ENCODE data around the gene ATP7B.
A peak's percentile ranks its signal among the peaks of the same experiment; 100 is the strongest.

ATP7B gene

GRCh38 chr13:51999921-52000320, 11.3 kb downstream of the ATP7B start:
- no peak for TF ChIP-seq ZFX (IDR thresholded peaks at IDR 0.05; ENCODE audit: borderline replicate concordance)
- TF ChIP-seq, protein P1, sequence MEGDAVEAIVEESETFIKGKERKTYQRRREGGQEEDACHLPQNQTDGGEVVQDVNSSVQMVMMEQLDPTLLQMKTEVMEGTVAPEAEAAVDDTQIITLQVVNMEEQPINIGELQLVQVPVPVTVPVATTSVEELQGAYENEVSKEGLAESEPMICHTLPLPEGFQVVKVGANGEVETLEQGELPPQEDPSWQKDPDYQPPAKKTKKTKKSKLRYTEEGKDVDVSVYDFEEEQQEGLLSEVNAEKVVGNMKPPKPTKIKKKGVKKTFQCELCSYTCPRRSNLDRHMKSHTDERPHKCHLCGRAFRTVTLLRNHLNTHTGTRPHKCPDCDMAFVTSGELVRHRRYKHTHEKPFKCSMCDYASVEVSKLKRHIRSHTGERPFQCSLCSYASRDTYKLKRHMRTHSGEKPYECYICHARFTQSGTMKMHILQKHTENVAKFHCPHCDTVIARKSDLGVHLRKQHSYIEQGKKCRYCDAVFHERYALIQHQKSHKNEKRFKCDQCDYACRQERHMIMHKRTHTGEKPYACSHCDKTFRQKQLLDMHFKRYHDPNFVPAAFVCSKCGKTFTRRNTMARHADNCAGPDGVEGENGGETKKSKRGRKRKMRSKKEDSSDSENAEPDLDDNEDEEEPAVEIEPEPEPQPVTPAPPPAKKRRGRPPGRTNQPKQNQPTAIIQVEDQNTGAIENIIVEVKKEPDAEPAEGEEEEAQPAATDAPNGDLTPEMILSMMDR (IDR thresholded peaks at IDR 0.05): no peak
- H3K27ac ChIP-seq: no peak overlapping the region

DNA sequence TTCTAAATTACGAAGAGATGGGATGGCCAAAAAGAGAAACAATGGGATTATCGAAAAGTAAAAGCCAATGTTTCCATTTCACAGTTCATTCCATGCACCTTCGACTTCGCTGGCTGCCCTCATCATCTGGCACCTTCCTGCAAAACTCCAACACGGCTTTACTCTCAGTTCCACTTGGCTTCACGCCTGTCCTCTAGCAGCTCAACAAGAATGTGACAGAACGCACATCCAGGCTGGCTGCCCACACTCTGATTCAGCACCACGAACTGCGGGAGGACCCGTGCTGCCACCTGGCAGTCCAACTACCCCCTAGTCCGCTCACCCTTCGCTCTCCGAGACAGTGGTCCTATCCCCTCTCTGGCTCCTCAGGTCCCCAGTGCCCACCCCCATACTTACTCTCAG, 11.7 kb downstream of the ATP7B start:
- H3K27ac ChIP-seq: peak overlapping the region; percentile 59
- TF ChIP-seq, protein P1 (IDR thresholded peaks at IDR 0.05): no peak
- TF ChIP-seq ZFX (IDR thresholded peaks at IDR 0.05; ENCODE audit: borderline replicate concordance): no peak

DNA sequence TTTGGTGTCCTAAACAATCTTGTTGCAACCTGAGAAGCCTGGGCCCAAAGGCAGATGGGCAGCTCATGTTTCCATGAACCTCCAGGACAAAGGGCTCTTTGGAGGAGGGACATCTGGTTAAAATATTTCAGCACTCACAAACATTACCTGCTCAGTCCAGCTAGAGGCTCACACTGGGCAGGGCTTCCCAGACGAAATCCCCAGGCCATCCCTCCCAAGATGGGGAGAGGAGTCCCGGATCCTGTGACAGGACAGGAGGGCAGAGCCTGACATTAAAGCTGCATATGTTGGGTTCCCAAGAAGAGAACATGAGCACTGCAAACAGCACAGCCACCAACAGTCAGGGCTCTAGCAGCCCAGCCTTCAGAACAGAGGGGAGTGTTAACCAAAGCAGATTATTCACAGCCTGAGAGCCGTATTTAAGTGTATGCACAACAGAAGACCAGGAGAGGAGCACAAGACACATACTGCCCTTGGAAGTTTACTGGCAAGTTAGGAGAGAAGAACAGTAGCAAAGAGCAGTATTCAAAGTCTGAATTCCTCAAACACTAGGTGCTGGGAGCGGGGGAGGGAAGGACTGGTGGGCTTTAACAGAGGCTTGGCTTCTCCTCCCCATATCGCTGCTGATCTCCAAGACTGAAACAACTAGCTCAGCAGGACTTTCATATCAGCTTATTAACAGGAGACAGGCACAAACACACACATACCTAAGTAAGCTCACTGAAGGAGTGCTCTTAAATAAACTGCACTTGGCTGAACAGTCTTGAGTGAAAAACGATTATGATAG, 12.3 kb downstream of the ATP7B start:
- peak overlapping the region; percentile 59 for H3K27ac ChIP-seq

GRCh38 chr13:51997641-51998330, 13.5 kb downstream of the ATP7B start:
- TF ChIP-seq ZFX (IDR thresholded peaks at IDR 0.05; ENCODE audit: borderline replicate concordance): no peak
- TF ChIP-seq, protein P1 (IDR thresholded peaks at IDR 0.05): no peak
- H3K27ac ChIP-seq: peak overlapping the region; percentile 59

More for the DNA sequence above, 12.3 kb downstream of the ATP7B start:
- TF ChIP-seq, protein P1 (IDR thresholded peaks at IDR 0.05): no peak
- TF ChIP-seq ZFX (IDR thresholded peaks at IDR 0.05; ENCODE audit: borderline replicate concordance): no peak

- no peak for TF ChIP-seq ZFX (IDR thresholded peaks at IDR 0.05; ENCODE audit: borderline replicate concordance)
- TF ChIP-seq, protein P1 (IDR thresholded peaks at IDR 0.05): no peak
- H3K27ac ChIP-seq: no peak overlapping the region
These were observed 14.1 kb downstream of the ATP7B start for GRCh38 chr13:51997186-51997585.

DNA sequence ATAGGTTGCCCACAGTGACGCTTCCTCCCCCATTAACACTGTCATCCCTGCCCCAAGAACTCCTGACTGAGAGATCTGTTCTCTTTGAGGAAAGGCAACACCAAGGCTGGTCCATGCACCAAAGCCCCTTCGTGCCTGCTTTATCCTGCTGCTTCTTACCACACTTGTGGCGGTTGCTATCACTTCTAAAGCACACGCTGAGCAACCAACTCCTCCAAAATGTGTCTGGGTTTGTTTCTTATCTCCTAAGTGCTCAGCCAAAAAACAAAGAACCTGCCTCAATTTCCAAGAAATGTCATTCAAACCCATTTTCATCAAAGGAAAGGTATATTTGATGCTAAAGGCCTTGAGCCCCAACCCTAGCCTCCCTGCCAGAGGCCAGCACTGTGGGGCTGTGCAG, 14.6 kb downstream of the ATP7B start:
- TF ChIP-seq, protein P1 (IDR thresholded peaks at IDR 0.05): no peak
- no peak for TF ChIP-seq ZFX (IDR thresholded peaks at IDR 0.05; ENCODE audit: borderline replicate concordance)
- no peak overlapping the region; the same call in 1 of the 2 replicates for H3K27ac ChIP-seq
